IPS DF 6.9 (cell line): ENCODE results near the gene POU2AF2.
"Not testable (repeated sequence)": the region's sequence is repeated elsewhere in the genome, so short reads cannot be mapped to it uniquely, and the experiment has no call there.

Experiments used
- DNase-seq: peaks from one replicate; pipeline ENCODE4 v3.0.0-alpha.2; 2013; ENCODE audit warnings: low read depth, low spot score
- H3K27ac ChIP-seq: one replicate; pipeline ENCODE4 v1.5.1; 2013; ENCODE audit warnings: low read length, control low read depth
- H3K27me3 ChIP-seq: 2 replicates; pipeline ENCODE4 v1.6.1; 2013; ENCODE audit warnings: mild to moderate bottlenecking, low read length; ENCODE audit not compliant: control insufficient read depth, insufficient read depth
- H3K36me3 ChIP-seq: 2 replicates; pipeline ENCODE4 v1.6.1; 2013; ENCODE audit warnings: low read length; ENCODE audit not compliant: control insufficient read depth, insufficient read depth
- H3K4me1 ChIP-seq: 2 replicates; pipeline ENCODE4 v1.6.1; 2013; ENCODE audit warnings: low read length; ENCODE audit not compliant: control insufficient read depth, insufficient read depth
- H3K4me3 ChIP-seq: 2 replicates; pipeline ENCODE4 v1.5.1; 2013; ENCODE audit warnings: mild to moderate bottlenecking, low read length
- H3K9me3 ChIP-seq: 2 replicates; pipeline ENCODE4 v1.6.1; 2013; ENCODE audit warnings: low read length, inconsistent platforms; ENCODE audit not compliant: control insufficient read depth, insufficient read depth
- WGBS: extraction: QIAGEN DNeasy Blood & Tissue Kit; methylation state at CpG from one replicate; pipeline ENCODE4 v1.1.7; 2013; ENCODE audit warnings: mixed read lengths, missing lambda C conversion rate; ENCODE audit not compliant: insufficient read length, insufficient coverage; 5-methylcytosine and 5-hydroxymethylcytosine counted together

Gene POU2AF2

GRCh38 chr11:111221936-111222335, 23.6 kb upstream of the POU2AF2 start:
- not testable (repeated sequence) for H3K4me3 ChIP-seq, H3K27me3 ChIP-seq
- no CpG with 5 or more reads among the region's 39 CpGs for WGBS

GRCh38 chr11:111222821-111223455, 22.6 kb upstream of the POU2AF2 start:
- not testable (repeated sequence) for H3K4me1 ChIP-seq, H3K4me3 ChIP-seq, H3K36me3 ChIP-seq, H3K9me3 ChIP-seq, H3K27ac ChIP-seq, DNase-seq, H3K27me3 ChIP-seq
- WGBS: no CpG with 5 or more reads among the region's 20 CpGs

More at GRCh38 chr11:111221936-111222335, 23.6 kb upstream of the POU2AF2 start:
- not testable (repeated sequence) for H3K4me1 ChIP-seq, DNase-seq, H3K27ac ChIP-seq, H3K36me3 ChIP-seq, H3K9me3 ChIP-seq

GRCh38 chr11:111225881-111226280, 19.6 kb upstream of the POU2AF2 start:
- DNase-seq: no peak
- H3K36me3 ChIP-seq: no peaks in the 10 kb centered on the region
- H3K4me3 ChIP-seq: no peak overlapping the region
- H3K9me3 ChIP-seq: no peaks in the 10 kb centered on the region
- H3K27me3 ChIP-seq: no peaks in the 10 kb centered on the region
- no CpG with 5 or more reads among the region's 3 CpGs for WGBS
- H3K4me1 ChIP-seq: no peaks in the 10 kb centered on the region
- H3K27ac ChIP-seq: no peak overlapping the region

GRCh38 chr11:111229604-111230003, 15.9 kb upstream of the POU2AF2 start:
- Histone ChIP-seq H3K4me3 (no peak overlapping the region), H3K27ac (no peak overlapping the region), H3K27me3 (no peaks in the 10 kb centered on the region), H3K9me3 (no peaks in the 10 kb centered on the region), H3K36me3 (no peaks in the 10 kb centered on the region), H3K4me1 (no peaks in the 10 kb centered on the region)
- no peak for DNase-seq
- WGBS: no CpG with 5 or more reads among the region's 6 CpGs

- H3K27ac ChIP-seq: no peak overlapping the region
- no CpG with 5 or more reads among the region's 6 CpGs for WGBS
Observed at GRCh38 chr11:111230122-111230465, 15.4 kb upstream of the POU2AF2 start.

GRCh38 chr11:111231836-111232235, 13.7 kb upstream of the POU2AF2 start:
- H3K27ac ChIP-seq: no peak overlapping the region
- no peaks in the 10 kb centered on the region for H3K27me3 ChIP-seq
- no peak overlapping the region for H3K4me3 ChIP-seq
- no peaks in the 10 kb centered on the region for H3K36me3 ChIP-seq
- H3K4me1 ChIP-seq: no peaks in the 10 kb centered on the region
- WGBS: no CpG with 5 or more reads among the region's 3 CpGs
- no peaks in the 10 kb centered on the region for H3K9me3 ChIP-seq
- DNase-seq: no peak

More at GRCh38 chr11:111230122-111230465, 15.4 kb upstream of the POU2AF2 start:
- Histone ChIP-seq H3K36me3 (no peaks in the 10 kb centered on the region), H3K4me1 (no peaks in the 10 kb centered on the region), H3K9me3 (no peaks in the 10 kb centered on the region), H3K4me3 (no peak overlapping the region), H3K27me3 (no peaks in the 10 kb centered on the region)
- DNase-seq: no peak

GRCh38 chr11:111236383-111236782, 9.1 kb upstream of the POU2AF2 start:
- H3K4me3 ChIP-seq: no peak overlapping the region
- H3K9me3 ChIP-seq: no peaks in the 10 kb centered on the region
- DNase-seq: no peak
- no CpG with 5 or more reads among the region's 2 CpGs for WGBS
- no peaks in the 10 kb centered on the region for H3K36me3 ChIP-seq
- no peaks in the 10 kb centered on the region for H3K27me3 ChIP-seq
- H3K4me1 ChIP-seq: no peaks in the 10 kb centered on the region
- no peak overlapping the region for H3K27ac ChIP-seq

GRCh38 chr11:111237926-111238325, 7.6 kb upstream of the POU2AF2 start:
- H3K36me3 ChIP-seq: no peaks in the 10 kb centered on the region
- H3K27me3 ChIP-seq: no peaks in the 10 kb centered on the region
- no CpG with 5 or more reads among the region's 1 CpG for WGBS
- no peaks in the 10 kb centered on the region for H3K9me3 ChIP-seq
- no peak for DNase-seq
- no peak overlapping the region for H3K27ac ChIP-seq
- H3K4me3 ChIP-seq: no peak overlapping the region
- H3K4me1 ChIP-seq: no peaks in the 10 kb centered on the region

- no peaks in the 10 kb centered on the region for H3K4me1 ChIP-seq
- no peak for DNase-seq
- no peak overlapping the region for H3K27ac ChIP-seq
- no peaks in the 10 kb centered on the region for H3K9me3 ChIP-seq
- H3K27me3 ChIP-seq: no peaks in the 10 kb centered on the region
- H3K36me3 ChIP-seq: no peaks in the 10 kb centered on the region
- H3K4me3 ChIP-seq: no peak overlapping the region
- WGBS: no CpG with 5 or more reads among the region's 1 CpG
Observed at GRCh38 chr11:111246956-111247355, 1.4 kb downstream of the POU2AF2 start.

GRCh38 chr11:111250936-111251335, 5.4 kb downstream of the POU2AF2 start:
- Histone ChIP-seq H3K27ac (no peak overlapping the region), H3K4me3 (no peak overlapping the region)
- WGBS: no CpG with 5 or more reads among the region's 2 CpGs

GRCh38 chr11:111253131-111253530, 7.6 kb downstream of the POU2AF2 start:
- DNase-seq: no peak
- Histone ChIP-seq H3K27me3 (no peaks in the 10 kb centered on the region), H3K9me3 (no peaks in the 10 kb centered on the region), H3K4me1 (no peaks in the 10 kb centered on the region), H3K36me3 (no peaks in the 10 kb centered on the region), H3K27ac (no peak overlapping the region), H3K4me3 (no peak overlapping the region)
- WGBS: no CpG with 5 or more reads among the region's 1 CpG

More at GRCh38 chr11:111250936-111251335, 5.4 kb downstream of the POU2AF2 start:
- Histone ChIP-seq H3K4me1 (no peaks in the 10 kb centered on the region), H3K36me3 (no peaks in the 10 kb centered on the region), H3K9me3 (no peaks in the 10 kb centered on the region), H3K27me3 (no peaks in the 10 kb centered on the region)
- no peak for DNase-seq
